ENCODE data around the gene MPZL1.
A peak's percentile ranks its signal among the peaks of the same experiment; 100 is the strongest.

The MPZL1 gene

GRCh38 chr1:167687919-167688519 is 33.8 kb upstream of the MPZL1 start:
- Histone ChIP-seq H3F3A (ENCODE audit: control insufficient read depth, insufficient read depth) (peaks cover 6% of the 10 kb centered on the region), H3K27me3 (ENCODE audit: control insufficient read depth, low read length) (no peaks in the 10 kb centered on the region), H3K79me2 (ENCODE audit: control insufficient read depth, low read length) (peaks cover 8% of the 10 kb centered on the region; the same call in 1 of the 2 replicates), H3K4me1 (ENCODE audit: control insufficient read depth, low read length) (peaks cover 13% of the 10 kb centered on the region), H3K4me3 (ENCODE audit: low read length) (0 out of 2 replicates have a peak overlapping the region, but pooled peaks have one; percentile 18), H3K36me3 (ENCODE audit: control insufficient read depth, low read length) (peaks cover 86% of the 10 kb centered on the region), H3K4me2 (ENCODE audit: low read length) (peak overlapping the region; percentile 49), H3K9me3 (ENCODE audit: control insufficient read depth, insufficient read depth, low read length) (no peaks in the 10 kb centered on the region), H4K20me1 (ENCODE audit: control insufficient read depth, insufficient read depth, low read depth, low read length) (0 out of 2 replicates have a peak, but pooled peaks cover 6% of the 10 kb centered on the region), H3K9me2 (replicated peaks; ENCODE audit: control insufficient read depth, low read length) (no peaks in the 10 kb centered on the region), H3K27ac (ENCODE audit: low read depth, low read length) (0 out of 2 replicates have a peak overlapping the region, but pooled peaks have one; percentile 9)
- TF ChIP-seq CTCF (IDR thresholded peaks at IDR 0.05; ENCODE audit: low read depth, low read length, poor library complexity, severe bottlenecking) (peak; percentile 87), EZH2phosphoT487 (IDR thresholded peaks at IDR 0.05; ENCODE audit: borderline replicate concordance, low read length) (no peak)

- Histone ChIP-seq H3K27me3 (ENCODE audit: control insufficient read depth, low read length) (no peaks in the 10 kb centered on the region), H3K9me3 (ENCODE audit: control insufficient read depth, insufficient read depth, low read length) (no peaks in the 10 kb centered on the region), H3K4me3 (ENCODE audit: low read length) (no peak overlapping the region), H3K4me1 (ENCODE audit: control insufficient read depth, low read length) (peaks cover 13% of the 10 kb centered on the region), H3K79me2 (ENCODE audit: control insufficient read depth, low read length) (peaks cover 8% of the 10 kb centered on the region; the same call in 1 of the 2 replicates), H3K4me2 (ENCODE audit: low read length) (no peak overlapping the region), H3F3A (ENCODE audit: control insufficient read depth, insufficient read depth) (peaks cover 6% of the 10 kb centered on the region), H3K36me3 (ENCODE audit: control insufficient read depth, low read length) (peaks cover 88% of the 10 kb centered on the region), H4K20me1 (ENCODE audit: control insufficient read depth, insufficient read depth, low read depth, low read length) (0 out of 2 replicates have a peak, but pooled peaks cover 6% of the 10 kb centered on the region), H3K9me2 (replicated peaks; ENCODE audit: control insufficient read depth, low read length) (no peaks in the 10 kb centered on the region), H3K27ac (ENCODE audit: low read depth, low read length) (no peak overlapping the region)
- TF ChIP-seq EZH2phosphoT487 (IDR thresholded peaks at IDR 0.05; ENCODE audit: borderline replicate concordance, low read length): no peak
These were observed 32.2 kb upstream of the MPZL1 start for GRCh38 chr1:167689567-167689920.

GRCh38 chr1:167690053-167690452 is 31.7 kb upstream of the MPZL1 start:
- Histone ChIP-seq H3K36me3 (ENCODE audit: control insufficient read depth, low read length) (peaks cover 90% of the 10 kb centered on the region), H3K9me2 (replicated peaks; ENCODE audit: control insufficient read depth, low read length) (no peaks in the 10 kb centered on the region), H3K4me1 (ENCODE audit: control insufficient read depth, low read length) (peaks cover 13% of the 10 kb centered on the region), H3K9me3 (ENCODE audit: control insufficient read depth, insufficient read depth, low read length) (no peaks in the 10 kb centered on the region), H4K20me1 (ENCODE audit: control insufficient read depth, insufficient read depth, low read depth, low read length) (0 out of 2 replicates have a peak, but pooled peaks cover 6% of the 10 kb centered on the region), H3K27ac (ENCODE audit: low read depth, low read length) (no peak overlapping the region), H3K4me3 (ENCODE audit: low read length) (no peak overlapping the region), H3K27me3 (ENCODE audit: control insufficient read depth, low read length) (no peaks in the 10 kb centered on the region), H3F3A (ENCODE audit: control insufficient read depth, insufficient read depth) (peaks cover 3% of the 10 kb centered on the region), H3K4me2 (ENCODE audit: low read length) (no peak overlapping the region), H3K79me2 (ENCODE audit: control insufficient read depth, low read length) (peaks cover 8% of the 10 kb centered on the region; the same call in 1 of the 2 replicates)
- no peak for TF ChIP-seq CTCF (IDR thresholded peaks at IDR 0.05; ENCODE audit: low read depth, low read length, poor library complexity, severe bottlenecking)
- TF ChIP-seq EZH2phosphoT487 (IDR thresholded peaks at IDR 0.05; ENCODE audit: borderline replicate concordance, low read length): no peak

GRCh38 chr1:167693425-167694045 is 28.2 kb upstream of the MPZL1 start:
- H3K4me2 ChIP-seq (ENCODE audit: low read length): no peak overlapping the region
- H3K79me2 ChIP-seq (ENCODE audit: control insufficient read depth, low read length): peaks cover 3% of the 10 kb centered on the region; the same call in 1 of the 2 replicates
- H3K4me3 ChIP-seq (ENCODE audit: low read length): no peak overlapping the region
- 0 out of 2 replicates have a peak, but pooled peaks cover 1% of the 10 kb centered on the region for H4K20me1 ChIP-seq (ENCODE audit: control insufficient read depth, insufficient read depth, low read depth, low read length)
- no peak overlapping the region for H3K27ac ChIP-seq (ENCODE audit: low read depth, low read length)
- H3F3A ChIP-seq (ENCODE audit: control insufficient read depth, insufficient read depth): no peaks in the 10 kb centered on the region
- H3K9me3 ChIP-seq (ENCODE audit: control insufficient read depth, insufficient read depth, low read length): no peaks in the 10 kb centered on the region
- peaks cover 95% of the 10 kb centered on the region for H3K36me3 ChIP-seq (ENCODE audit: control insufficient read depth, low read length)
- H3K9me2 ChIP-seq (replicated peaks; ENCODE audit: control insufficient read depth, low read length): no peaks in the 10 kb centered on the region
- H3K4me1 ChIP-seq (ENCODE audit: control insufficient read depth, low read length): peaks cover under 1% of the 10 kb centered on the region
- no peaks in the 10 kb centered on the region for H3K27me3 ChIP-seq (ENCODE audit: control insufficient read depth, low read length)
- TF ChIP-seq CTCF (IDR thresholded peaks at IDR 0.05; ENCODE audit: low read depth, low read length, poor library complexity, severe bottlenecking) (no peak), EZH2phosphoT487 (IDR thresholded peaks at IDR 0.05; ENCODE audit: borderline replicate concordance, low read length) (no peak)

Measured in DOHH2 (cell line).